NCI-H345 treated with DMSO at 0.1 percent for 48 hours (cell line): ENCODE measurements around the gene AADACL4.
"Not testable (repeated sequence)": the region's sequence is repeated elsewhere in the genome, so short reads cannot be mapped to it uniquely, and the experiment has no call there.

Experiments used
- DNase-seq: peaks from one replicate; lab custom pipeline; 2025; ENCODE audit not compliant: unreplicated experiment; lab: John Stamatoyannopoulos, UW

Gene AADACL4

GRCh38 chr1:12629511-12629956 is 14.4 kb upstream of the AADACL4 start:
- DNase-seq = peak; percentile 98

GRCh38 chr1:12629985-12630760 is 13.7 kb upstream of the AADACL4 start:
- DNase-seq = peak; percentile 30

DNA sequence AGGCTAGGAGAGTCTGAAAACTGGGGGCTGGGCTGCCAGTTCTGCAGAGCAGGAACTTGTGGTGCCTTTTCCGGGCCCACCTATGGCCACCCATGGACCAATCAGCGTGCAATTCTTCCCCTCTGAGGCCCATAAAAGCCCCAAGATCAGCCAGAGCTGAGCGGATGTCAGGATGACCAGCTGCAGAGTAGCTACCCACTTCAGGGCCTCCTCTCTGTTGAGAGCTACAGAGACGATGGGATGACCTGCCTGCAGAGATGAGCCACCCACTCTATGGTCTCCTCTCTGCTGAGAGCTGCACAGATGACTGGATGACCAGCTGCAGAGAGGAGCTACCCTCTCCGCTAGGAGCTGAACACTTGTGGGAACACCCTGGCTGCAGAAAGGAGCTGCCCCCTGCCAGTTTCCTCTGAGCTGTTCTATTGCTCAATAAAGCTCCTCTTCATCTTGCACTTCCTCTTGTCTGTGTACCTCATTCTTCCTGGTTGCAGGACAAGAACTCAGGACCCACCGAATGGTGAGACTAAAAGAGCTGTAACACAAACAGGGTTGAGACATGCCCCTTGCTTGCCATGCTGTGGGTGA is 12.8 kb upstream of the AADACL4 start:
- no peak for DNase-seq

- DNase-seq = no peak
Measured at GRCh38 chr1:12631571-12631970, 12.3 kb upstream of the AADACL4 start.

- DNase-seq = no peak
Measured at GRCh38 chr1:12634156-12634555, 9.7 kb upstream of the AADACL4 start.

- DNase-seq = no peak
Measured at GRCh38 chr1:12634696-12635202, 9.1 kb upstream of the AADACL4 start.

DNA sequence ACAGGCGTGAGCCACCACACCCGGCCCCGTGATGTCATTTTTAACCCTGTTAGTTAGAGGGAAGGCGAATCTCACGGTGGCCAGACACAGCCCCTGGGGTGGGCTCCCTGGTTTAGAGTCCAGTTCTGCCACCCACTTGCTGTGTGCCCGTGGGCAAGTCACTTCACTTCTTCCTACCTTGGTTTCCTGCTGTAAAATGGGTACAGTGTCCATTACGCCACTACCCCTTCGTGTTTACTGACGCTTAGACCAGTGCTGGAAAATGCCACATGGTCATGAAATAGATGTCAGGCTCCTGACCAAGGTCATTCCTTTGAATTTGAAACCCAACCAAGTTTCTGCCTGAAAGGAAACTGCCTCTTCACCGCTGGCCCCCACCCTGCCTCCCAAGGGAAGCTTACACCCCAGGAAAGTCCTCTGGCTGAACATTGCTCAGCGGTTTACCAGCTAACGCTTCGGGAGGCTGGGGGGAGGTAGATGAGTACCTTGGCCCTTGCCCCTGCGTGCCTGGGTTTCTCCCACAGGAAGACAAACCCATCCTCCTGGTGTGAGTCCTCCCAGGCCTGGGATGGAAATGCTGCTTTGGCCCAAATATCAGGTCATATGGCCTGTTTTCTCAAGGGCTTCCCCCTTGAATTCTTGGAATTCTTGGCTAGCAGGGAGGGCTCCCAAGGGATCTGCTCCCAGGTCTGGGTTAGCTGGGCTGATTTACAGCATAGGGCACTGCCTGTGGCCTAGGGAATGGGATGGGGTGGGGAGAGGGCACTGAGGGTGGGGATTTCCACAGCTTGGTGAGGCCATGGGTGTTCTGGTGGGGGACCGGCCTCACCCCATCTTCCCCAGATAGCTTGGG is 7.6 kb upstream of the AADACL4 start:
- no peak for DNase-seq

DNA sequence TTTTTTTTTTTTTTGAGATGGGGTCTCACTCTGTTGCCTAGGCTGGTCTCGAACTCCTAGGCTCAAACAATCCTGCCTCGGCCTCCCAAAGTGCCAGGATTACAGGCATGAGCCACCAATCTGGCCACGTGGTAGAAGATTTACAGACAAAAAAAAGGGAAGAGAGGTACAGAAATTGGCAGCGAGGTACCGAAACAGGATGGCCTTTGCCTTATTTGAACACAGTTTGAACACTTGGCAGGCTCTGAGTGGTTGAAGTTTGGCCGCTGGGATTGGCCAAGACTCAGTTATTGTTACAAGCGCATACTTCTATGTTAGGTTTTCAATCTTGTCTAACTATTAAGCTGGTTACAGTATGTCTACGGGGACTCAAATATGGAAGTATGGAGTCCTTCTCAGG is 6.2 kb upstream of the AADACL4 start:
- DNase-seq = no peak

- DNase-seq = no peak
Measured at GRCh38 chr1:12640237-12640957, 3.5 kb upstream of the AADACL4 start.

GRCh38 chr1:12640958-12641272 is 3.0 kb upstream of the AADACL4 start:
- DNase-seq = no peak

DNA sequence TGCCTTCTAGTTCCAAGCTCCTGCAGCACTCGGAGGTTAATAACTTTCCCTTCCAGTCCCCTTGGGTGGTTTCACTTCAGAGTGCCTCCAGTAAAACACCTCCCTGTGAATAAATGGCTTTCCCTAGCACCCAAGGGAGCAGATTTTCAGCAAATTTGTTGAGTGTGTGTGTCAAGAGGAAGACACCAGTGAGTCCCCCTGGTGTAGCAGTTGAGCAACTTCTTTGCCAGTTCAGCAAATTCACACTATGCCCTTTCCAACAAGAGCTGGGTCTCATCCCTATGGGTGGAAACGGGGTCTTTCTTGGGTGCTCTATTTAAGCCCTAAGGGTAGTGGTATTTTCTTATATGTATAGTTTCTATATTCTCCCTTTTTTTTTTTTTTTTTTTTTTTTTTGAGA is 806 bp upstream of the AADACL4 start:
- DNase-seq = no peak

DNA sequence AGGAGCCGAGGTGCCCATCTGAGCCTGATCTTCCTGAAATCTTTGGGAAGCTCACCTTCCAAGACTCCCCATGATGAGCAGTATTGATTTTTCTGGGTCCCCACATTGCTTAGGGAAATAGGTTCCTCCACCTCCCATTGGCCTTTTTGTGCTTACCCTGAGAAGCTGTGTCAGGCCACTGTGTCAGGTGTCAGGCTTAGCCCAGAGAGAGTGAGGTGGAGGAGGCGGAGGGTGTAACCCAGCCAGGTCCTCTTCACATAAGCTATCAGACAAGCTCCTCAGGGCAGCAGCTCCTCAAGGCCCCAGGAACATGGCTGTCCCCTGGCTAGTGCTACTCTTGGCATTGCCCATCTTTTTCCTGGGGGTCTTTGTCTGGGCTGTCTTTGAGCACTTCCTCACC is 352 bp downstream of the AADACL4 start:
- DNase-seq = no peak

- no peak for DNase-seq
Measured at GRCh38 chr1:12644829-12645228, 944 bp downstream of the AADACL4 start.

GRCh38 chr1:12645401-12645800 is 1.5 kb downstream of the AADACL4 start:
- not testable (repeated sequence) for DNase-seq

- DNase-seq = no peak
Measured at GRCh38 chr1:12648741-12649140, 4.9 kb downstream of the AADACL4 start.

- DNase-seq = no peak
Measured at GRCh38 chr1:12649971-12650421, 6.1 kb downstream of the AADACL4 start.

GRCh38 chr1:12654004-12654567 is 10.2 kb downstream of the AADACL4 start:
- DNase-seq = no peak

- no peak for DNase-seq
Measured at GRCh38 chr1:12654657-12655056, 10.8 kb downstream of the AADACL4 start.

DNA sequence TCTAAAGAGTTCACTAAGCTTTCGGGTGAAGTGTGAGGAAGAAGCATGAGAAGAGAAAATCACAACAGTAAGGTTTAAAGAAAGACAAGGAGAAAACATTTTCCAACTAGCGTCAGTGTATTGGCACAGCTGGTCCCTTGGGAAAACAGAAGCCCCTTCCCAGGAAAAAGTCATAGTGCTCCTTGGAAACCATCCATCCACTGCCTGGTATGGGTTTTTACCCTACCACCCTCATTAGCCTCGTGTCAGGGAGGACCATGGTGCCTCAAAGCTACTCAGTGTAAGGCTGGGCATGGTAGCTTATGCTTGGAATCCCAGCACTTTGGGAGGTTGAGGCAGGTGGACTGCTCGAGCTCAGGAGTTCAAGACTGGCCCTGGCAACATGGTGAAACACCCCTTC is 12.7 kb downstream of the AADACL4 start:
- no peak for DNase-seq

- DNase-seq = no peak
Measured at GRCh38 chr1:12657060-12657884, 13.4 kb downstream of the AADACL4 start.
